Fibroblast of pulmonary artery (primary cell): ENCODE results near the gene FRMD4A.

ENCODE experiments used
- DNase-seq: peaks from one replicate; pipeline ENCODE4 v3.0.0-alpha.2; 2010; ENCODE audit warnings: low read depth
- H3K4me3 ChIP-seq: replicated peaks from 2 replicates; pipeline ENCODE4 v1.5.1; 2011; ENCODE audit warnings: low read depth, mild to moderate bottlenecking, control low read depth, low read length, moderate library complexity
- CTCF ChIP-seq: IDR thresholded peaks from 2 replicates; pipeline ENCODE4 v1.5.1; 2011; ENCODE audit warnings: mild to moderate bottlenecking, control low read depth, low read length, inconsistent platforms; ENCODE audit errors: missing control alignments

Gene FRMD4A

GRCh38 chr10:13648425-13648824, 682.3 kb downstream of the FRMD4A start:
- H3K4me3 ChIP-seq = no peak overlapping the region
- TF ChIP-seq CTCF = no peak
- no peak for DNase-seq

GRCh38 chr10:13644866-13645265, 685.9 kb downstream of the FRMD4A start:
- DNase-seq = no peak
- H3K4me3 ChIP-seq = no peak overlapping the region
- no peak for TF ChIP-seq CTCF

- DNase-seq = no peak
- no peak overlapping the region for H3K4me3 ChIP-seq
- TF ChIP-seq CTCF = no peak
Observed at GRCh38 chr10:13643016-13643415, 687.7 kb downstream of the FRMD4A start.

- no peak for DNase-seq
- no peak for TF ChIP-seq CTCF
- H3K4me3 ChIP-seq = no peak overlapping the region
Observed at GRCh38 chr10:13642293-13642692, 688.4 kb downstream of the FRMD4A start.

- H3K4me3 ChIP-seq = no peak overlapping the region
- no peak for TF ChIP-seq CTCF
- no peak for DNase-seq
Observed at GRCh38 chr10:13637894-13638293, 692.8 kb downstream of the FRMD4A start.

- no peak for DNase-seq
- H3K4me3 ChIP-seq = no peak overlapping the region
- no peak for TF ChIP-seq CTCF
Observed at GRCh38 chr10:13637303-13637856, 693.3 kb downstream of the FRMD4A start.

- no peak for TF ChIP-seq CTCF
- no peak overlapping the region for H3K4me3 ChIP-seq
- no peak for DNase-seq
Observed at GRCh38 chr10:13636776-13637175, 693.9 kb downstream of the FRMD4A start.
